OCI-M2 (cell line): Measurements from ENCODE around the gene SHISAL2A.

Source experiments
- DNase-seq: peaks from one replicate; lab custom pipeline; 2025; ENCODE audit not compliant: unreplicated experiment; lab: John Stamatoyannopoulos, UW

SHISAL2A gene

DNA sequence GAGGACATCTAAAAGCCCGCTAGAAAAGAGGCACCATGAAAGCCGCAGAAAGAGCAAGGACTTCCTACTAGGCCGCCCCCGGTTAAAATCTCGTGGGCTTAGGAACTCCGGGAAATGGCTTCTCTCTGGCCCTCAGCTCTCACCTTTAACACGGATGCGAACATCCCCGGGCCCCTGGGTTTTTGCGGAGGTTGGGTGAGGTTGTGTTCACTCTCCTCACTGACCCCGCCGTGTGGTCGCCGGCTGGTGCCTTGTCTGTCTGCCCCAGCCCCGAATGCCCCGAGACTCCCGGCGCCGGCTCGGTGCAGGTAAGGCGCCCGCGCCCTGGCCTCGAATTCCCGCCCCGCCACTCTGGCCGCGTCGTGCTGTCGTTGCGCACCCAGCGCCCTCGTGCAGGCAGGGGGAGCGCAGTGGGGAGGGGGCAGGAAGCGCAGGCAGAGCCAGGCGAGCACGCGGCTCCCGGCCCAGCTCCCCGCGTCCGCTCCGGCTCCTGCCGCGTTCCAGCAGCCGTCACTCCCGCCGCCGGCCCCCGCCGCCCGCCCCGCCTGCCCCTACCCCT lies at the start of gene SHISAL2A:
Gene SHISAL2A (plus strand): TSS at position 437 of the 559 bp plus-strand sequence. CDS start 326 bp downstream, outside the sequence.
- no peak for DNase-seq

- DNase-seq: no peak
These were observed 47.5 kb upstream of the SHISAL2A start for GRCh38 chr1:52585474-52585873.

GRCh38 chr1:52588027-52588426 lies 44.9 kb upstream of the SHISAL2A start:
- DNase-seq: no peak

GRCh38 chr1:52588535-52588934 lies 44.4 kb upstream of the SHISAL2A start:
- no peak for DNase-seq

GRCh38 chr1:52590266-52590665 lies 42.7 kb upstream of the SHISAL2A start:
- DNase-seq: no peak

DNA sequence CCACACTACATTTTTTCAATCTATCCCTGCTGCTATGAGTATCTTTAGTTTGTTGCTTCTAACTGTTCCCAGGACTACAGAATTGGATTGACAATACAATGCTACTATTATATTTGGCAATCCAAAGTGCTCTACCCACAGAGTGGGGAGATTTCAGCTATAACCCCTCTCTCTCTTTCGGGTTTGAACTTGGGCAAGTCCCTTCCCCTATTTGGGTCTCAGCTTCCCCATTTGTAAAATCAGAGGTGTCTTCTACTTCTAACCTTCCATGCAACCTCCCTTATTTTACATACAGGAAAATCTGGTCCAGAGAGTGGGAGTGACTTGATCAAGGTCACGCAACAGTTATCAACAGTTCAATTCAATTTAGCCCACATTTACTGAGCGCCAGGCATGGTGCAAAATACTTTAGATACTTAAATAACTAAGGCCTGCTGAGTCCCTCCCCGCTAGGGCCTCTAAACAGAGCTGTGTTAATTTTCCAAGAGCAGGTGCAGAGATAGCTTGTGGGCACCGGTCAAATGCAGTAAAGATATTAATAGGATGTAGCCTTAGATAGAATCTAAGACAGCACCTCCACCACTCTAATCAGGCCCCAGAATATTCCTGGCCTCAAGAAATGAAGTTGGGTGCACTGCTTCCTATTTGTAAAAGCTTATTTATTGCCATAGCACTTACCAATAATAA lies 40.2 kb upstream of the SHISAL2A start:
- no peak for DNase-seq

DNA sequence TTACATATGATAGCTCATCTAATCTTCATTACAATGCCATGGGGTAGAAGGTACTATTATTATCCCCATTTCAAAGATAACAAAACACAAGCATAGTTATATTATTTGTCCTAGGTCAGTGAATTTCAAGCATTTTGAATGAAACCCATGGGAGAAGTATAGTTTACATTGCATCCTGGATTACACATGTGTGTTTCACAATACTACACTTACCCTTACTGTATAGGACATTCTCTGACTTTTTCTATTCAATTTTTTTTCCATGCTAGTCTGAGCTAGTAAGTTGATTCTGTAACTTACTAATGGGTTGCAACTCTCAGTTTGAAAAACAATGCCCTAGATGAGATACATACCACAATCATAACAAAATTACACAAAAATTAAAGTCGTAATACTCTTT lies 39.5 kb upstream of the SHISAL2A start:
- DNase-seq: no peak

DNA sequence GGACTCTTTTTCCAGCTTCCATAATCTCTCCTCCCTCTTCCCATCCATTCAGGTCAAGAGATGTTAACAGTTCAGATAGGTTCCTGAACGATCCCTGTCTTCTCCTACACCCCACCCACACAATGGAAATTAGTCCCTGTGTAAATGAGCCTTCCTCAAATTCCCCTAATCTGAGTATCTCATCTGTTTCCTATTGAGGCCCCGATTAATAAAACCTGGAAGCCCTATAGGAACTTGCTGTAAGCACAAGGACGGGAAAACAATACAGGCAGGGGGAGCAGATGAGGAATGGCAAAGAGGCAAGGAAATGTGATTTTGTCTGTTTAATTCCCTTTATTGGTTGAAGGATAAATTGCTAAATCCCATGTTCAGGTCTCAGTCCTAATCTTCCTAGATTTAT lies 37.9 kb upstream of the SHISAL2A start:
- no peak for DNase-seq

DNA sequence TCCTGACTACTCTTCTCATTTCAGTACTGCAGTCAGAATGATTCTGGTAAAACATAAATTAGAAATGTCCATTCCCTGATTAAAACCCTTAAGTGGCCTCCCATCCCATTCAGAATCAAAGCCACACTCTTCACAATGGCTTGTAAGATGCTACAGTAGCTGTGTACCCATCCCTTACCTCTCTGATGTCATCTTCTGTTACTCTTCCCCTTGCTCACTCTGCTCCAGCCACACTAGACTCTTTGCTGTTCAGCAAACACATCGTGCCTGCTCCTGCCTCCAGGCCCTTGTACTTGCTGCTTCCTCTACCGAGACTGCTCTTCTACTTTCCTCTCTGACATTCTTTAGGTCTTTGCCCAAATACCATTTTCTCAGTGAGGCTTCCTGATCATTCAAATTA lies 35.1 kb upstream of the SHISAL2A start:
- no peak for DNase-seq

- DNase-seq: no peak
These were observed 34.2 kb upstream of the SHISAL2A start for GRCh38 chr1:52598729-52599128.

DNA sequence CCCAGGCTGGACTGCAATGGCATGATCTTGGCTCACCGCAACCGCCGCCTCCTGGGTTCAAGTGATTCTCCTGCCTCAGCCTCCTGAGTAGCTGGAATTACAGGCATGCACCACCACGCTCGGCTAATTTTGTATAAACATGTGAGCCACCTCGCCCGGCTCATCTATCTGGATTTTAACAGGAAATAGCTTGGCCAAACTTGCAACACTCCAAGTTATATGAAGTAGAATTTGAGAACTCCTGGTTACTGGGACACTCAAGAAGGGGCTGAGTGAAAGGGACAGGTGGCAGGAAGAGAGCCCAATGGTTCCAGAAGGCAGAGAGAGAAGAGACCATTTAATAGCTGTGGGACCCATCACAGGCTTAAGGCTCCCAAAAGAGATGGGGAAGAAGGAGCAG lies 33.7 kb upstream of the SHISAL2A start:
- no peak for DNase-seq

DNA sequence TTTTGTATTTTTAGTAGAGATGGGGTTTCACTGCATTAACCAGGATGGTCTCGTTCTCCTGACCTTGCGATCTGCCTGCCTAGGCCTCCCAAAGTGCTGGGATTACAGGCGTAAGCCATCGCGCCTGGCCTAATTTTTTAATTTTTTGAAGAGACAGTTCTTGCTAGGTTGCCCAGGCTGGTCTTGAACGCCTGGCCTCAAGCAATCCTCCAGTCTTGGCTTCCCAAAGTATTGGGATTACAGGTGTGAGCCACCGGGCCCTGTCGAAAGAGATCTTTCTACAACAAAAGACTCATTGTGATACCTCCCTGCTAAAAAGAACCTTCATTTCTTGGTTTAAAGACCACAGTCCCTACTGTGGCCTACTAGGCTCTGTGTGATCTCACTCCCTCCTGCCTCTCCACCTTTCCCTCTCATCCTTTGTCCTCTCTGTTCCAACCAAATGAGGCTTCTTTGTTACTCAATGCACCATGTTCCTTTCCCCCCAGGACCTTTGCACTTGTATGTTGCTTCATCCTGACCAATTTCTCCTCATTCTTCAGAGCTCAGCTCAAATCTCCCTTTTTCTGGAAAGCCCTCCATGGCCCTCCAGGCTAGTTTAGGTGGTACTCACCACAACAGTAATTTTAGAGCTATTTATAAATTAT lies 32.3 kb upstream of the SHISAL2A start:
- no peak for DNase-seq

DNA sequence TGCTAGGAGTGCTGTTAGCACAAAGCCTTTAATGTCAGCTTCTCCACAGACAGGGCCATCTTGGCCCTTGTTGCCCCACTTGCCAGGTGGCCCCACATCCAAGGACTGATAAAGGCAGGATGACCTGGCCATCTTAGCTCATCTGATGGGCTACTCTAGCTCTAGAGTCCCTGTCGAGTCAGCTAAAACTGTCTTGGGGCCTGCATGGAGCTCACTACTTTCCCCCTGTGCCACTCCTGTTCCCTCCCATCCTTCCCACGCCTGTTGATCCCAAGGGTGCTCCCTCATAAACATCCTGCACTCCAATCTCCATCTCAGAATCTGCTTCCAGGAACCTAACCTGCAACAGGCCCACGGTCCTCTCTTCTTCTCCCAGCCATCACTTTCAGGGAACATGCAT lies 31.4 kb upstream of the SHISAL2A start:
- no peak for DNase-seq

- DNase-seq: no peak
These were observed 30.7 kb upstream of the SHISAL2A start, which contains the start of gene GPX7 for GRCh38 chr1:52601991-52602855. GPX7 (plus strand) TSS chr1:52602371; CDS start chr1:52602410, 39 bp downstream.

DNA sequence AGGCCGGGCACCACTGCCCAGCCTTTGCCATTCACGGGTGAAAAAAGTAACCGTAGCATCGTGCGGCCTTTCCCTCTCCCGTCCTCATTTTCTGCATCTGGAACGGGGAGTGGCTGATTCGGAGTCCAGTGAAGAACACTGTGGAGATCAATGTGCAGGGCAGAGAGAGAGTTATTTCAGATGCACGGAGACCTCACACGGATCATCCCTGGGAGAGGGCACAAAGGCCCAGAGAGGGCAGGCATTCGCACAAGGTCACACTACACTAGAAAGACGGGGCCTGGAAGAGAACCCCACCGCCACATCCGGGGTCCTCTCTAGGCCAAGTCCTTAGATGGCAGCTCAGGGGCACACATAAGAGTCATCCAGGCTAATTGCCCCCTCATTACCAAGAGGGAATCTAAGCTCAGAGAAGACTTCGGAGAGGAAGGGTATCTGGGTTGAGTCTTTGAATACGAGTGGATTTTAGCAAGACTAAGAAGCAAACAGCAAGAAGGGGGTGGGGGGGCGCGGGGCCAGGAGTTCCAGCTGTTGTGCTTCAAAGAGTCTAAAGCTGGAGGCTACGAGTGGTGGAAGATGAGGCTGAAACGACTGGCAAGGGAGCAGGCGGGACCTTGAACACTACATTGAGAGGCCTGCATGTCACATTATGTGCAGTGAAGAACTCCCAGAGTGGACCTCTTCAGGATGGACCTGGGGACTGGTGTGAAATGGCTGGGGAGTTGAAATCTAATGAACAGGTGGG lies 29.9 kb upstream of the SHISAL2A start:
- DNase-seq: no peak

GRCh38 chr1:52603630-52604029 lies 29.3 kb upstream of the SHISAL2A start:
- no peak for DNase-seq

DNA sequence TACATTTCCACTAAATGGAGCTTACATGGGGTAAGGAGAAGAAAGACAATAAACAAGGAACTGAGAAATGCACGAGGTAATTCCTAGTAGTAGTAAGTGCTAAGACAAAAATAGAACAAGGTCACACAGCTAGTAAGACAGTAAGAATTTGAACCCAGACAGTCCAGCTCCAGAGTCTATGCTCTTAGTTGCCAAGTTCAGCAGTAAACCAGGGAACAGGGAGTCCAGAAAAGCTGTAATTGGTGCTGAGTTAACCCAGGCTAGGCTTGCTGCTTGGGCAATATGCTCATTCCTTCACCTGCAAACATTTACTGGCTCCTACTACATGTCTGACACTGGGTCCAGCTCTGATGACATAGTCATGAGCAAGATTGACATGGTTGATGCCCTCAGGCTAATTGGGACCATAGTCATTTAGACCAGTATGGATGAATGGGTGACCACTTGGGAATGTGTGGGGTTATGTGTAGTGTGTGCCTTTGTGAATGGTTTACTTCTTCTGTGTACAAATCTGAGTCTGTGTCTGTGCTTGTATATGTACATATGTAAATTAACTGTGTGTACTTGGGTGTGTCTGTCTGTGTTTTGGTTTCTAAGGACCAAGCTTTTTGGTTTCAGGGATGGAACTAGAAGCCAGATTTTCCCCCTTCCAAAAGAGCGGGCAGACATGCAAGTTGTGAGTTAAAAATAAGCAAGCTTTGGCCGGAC lies 28.8 kb upstream of the SHISAL2A start:
- no peak for DNase-seq

DNA sequence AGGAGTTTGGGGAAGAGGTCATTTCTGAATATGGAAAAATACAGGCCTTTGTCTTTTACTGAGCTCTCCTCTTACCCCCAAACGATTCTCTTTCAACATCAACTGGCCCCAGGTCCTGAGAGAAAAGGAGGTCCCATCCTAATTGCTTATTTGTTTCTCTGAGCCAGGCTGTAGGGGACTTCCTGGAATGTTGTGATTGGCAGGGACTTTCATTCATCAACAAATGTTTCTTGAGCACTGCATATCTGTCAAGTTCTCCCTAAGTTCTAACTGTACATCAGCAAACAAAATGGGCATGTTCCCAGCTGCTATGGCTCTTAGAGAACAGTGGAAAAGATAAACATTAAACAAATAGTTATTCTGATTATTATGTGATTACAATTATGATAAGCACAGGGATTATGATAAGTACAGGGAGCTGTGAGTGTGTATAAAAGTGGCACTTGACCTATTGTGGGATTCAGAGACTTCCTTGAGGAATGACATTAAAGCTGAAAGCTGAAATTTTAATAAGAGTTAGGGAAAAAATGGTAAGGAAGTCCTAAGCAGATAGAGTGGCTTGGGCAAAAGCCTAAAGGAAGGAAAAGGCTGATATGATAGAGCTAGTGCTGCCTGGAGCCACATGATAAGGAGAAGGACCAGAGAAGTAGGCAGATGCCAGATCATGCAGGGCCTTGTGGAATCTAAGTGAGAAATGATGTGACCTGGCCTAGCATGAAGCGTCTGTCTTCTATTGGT lies 19.2 kb upstream of the SHISAL2A start:
- peak; percentile 27 for DNase-seq

- no peak for DNase-seq
These were observed 18.3 kb upstream of the SHISAL2A start for GRCh38 chr1:52614671-52615070.
